Pons (tissue), 1 donor: ENCODE data around the gene ABHD6.
A peak's percentile ranks its signal among the peaks of the same experiment; 100 is the strongest.
"Not testable (repeated sequence)": the region's sequence is repeated elsewhere in the genome, so short reads cannot be mapped to it uniquely, and the experiment has no call there.

Experiments
- DNase-seq: peaks from one replicate; pipeline ENCODE4 v3.0.0-alpha.2; 2016; ENCODE audit warnings: low spot score

Gene ABHD6

DNA sequence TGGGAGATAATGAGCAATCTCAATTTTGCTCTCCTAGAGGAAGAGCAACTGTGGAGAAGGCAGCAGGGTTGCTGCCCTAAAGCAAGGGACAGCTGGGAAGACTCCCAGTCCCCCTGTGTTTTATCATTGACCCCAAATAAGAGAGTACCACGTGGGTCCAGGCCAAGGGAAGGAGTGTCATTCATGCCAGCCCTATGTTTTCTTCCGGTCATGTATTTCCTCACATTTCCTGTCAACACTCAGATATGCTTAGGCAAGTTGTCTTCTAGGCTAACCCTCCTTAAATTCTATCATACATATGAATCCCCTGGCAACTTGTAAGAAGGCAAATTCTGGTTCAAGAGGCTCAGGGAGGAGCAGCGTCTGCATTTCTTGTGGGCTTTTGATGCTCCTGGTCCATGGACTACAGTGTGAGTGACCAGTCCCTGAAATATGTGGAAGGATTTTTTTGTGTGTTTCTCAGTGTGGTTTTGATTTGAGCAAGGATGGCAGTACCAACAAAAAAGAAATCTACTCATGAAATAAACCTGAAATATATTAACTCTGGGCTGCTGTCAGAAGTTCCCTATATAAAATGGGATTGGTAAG is 36.5 kb downstream of the ABHD6 start:
- no peak for DNase-seq

DNA sequence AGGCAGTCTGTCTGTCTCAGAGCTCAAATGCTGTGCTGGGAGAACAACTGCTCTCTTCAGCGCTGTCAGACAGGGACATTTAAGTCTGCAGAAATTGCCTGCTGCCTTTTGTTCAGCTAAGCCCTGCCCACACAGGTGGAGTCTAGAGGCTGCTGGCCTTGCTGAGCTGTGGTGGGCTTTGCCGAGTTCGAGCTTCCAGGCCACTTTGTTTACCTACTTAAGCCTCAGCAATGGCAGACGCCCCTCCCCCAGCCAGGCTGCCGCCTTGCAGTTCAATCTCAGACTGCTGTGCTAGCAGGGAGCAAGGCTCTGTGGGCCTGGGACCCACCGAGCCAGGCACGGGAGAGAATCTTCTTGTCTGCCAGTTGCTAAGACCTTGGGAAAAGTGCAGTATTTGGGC is 43.5 kb downstream of the ABHD6 start:
- no peak for DNase-seq

DNA sequence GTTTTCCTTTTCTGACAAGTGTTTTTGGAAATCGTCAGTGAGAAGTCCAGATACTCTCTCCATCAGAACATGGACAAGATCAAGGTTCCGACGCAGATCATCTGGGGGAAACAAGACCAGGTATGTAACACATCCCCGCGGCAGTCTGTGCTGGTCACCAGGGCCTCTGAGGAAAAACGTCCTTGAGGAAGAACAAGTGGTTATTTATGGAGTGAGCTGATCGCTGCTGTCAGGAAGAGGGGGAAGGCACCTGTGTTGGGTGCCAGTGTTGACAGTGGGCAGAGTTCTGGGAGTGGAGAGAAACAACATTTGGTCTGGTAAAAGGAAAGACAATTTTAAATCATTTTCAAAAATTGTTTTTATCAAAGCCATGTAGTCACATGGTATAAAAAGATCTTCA is 47.7 kb downstream of the ABHD6 start:
- DNase-seq, result no peak

DNA sequence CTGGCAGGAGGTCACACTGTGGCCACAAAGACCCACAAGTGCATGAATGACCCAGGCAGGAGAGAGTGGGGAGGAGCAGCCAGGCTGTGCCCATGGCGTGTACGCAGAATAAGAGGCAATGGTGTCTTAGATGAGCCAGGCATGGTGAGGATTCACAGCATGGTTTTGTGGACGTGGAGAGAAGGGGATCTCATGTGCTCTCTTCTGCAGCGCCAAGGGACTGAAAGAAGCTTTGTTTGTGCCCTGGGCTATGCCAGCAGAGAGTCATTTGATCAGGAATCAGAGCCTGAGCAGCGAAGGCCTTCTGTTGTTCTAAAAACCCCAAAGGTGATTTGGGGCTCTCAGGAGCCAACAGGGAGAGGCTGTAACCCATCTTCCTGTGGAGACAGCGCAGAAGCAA is 49.8 kb downstream of the ABHD6 start:
- peak; percentile 96 for DNase-seq

DNA sequence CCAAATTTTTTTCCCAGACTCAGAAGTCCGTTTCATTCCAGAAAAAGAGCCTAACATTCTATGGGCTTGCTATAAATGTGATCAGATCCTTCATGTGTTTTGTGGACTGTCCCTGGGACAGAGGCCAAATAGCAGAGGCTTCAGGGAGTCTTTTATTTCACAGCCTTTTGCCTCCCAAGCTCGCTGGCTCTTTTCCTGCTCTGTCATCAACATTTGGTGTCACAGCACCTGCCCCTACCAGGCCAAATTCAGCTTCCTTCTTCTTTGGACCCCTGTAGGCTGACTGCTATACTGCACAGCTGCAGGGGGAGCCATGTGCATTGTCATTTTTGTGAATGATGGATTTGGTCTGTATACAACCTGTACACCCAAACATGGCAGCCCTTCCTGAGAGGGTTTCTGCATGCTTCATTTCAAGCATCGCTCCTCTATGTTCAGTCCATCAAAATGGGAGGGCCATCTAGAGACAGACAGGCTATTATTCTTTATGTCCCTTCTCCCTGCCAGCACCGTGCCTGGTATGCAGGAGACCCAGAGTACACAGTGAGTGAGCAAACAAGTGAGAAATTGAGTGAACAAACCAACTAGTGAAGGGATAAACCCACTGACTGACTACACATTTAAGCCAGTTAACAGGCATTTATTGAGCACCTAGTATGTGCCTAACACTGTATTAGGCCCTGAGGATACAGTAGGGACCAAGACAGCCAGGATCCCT is 50.6 kb downstream of the ABHD6 start:
- peak; percentile 80 for DNase-seq

DNA sequence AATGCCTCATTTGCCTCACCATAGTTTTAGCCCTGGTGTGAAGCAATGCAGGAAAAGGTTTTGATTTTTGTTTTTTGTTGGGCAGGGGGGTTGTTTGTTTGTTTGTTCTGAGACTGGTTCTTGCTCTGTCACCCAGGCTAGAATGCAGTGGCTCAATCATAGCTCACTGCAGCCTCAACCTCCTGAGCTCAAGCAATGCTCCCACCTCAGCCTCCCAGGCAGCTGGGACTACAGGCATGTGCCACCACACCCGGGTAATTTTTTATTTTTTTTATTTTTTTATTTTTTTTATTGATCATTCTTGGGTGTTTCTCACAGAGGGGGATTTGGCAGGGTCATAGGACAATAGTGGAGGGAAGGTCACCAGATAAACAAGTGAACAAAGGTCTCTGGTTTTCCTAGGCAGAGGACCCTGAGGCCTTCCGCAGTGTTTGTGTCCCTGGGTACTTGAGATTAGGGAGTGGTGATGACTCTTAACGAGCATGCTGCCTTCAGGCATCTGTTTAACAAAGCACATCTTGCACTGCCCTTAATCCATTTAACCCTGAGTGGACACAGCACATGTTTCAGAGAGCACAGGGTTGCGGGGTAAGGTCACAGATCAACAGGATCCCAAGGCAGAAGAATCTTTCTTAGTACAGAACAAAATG is 51.5 kb downstream of the ABHD6 start:
- DNase-seq, result not testable (repeated sequence)

DNA sequence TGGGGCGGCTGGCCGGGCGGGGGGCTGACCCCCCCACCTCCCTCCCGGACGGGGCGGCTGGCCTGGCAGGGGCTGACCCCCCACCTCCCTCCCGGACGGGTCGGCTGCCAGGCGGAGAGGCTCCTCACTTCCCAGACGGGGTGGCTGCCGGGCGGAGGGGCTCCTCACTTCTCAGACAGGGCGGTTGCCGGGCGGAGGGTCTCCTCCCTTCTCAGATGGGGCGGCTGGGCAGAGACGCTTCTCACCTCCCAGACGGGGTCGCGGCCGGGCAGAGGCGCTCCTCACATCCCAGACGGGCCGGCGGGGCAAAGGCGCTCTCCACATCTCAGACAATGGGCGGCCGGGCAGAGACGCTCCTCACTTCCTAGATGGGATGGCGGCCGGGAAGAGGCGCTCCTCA is 52.9 kb downstream of the ABHD6 start:
- DNase-seq, result not testable (repeated sequence)

DNA sequence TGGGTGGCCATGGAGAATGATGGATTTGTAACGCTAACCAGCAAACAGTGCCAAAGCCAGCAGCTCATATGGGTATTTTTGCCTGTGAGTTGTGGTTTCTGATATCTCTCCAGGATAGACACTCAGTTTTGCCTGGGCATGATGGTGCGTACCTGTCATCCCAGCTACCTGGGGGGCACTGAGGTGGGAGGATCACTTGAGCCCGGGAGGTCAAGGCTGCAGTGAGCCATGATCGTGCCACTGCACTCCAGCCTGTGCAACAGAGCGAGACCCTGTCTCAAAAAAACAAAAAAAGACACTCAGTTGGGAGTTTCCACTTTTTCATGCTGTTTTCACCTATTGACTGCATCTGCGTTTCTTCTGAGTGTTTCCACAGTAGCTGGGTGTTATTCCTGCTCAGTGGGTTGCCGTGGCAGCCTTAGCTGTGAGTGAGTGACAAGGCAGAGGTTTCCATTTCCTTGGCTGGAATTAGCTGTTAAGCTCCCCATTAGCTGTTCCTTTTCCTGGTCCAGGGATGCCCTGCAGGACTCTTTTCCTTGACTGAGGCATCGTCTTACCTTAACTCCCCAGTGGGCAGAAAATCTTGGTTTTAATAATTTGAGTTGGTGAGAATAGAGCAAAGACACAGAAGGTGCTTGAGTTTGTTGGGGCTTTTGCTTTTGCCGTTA is 54.2 kb downstream of the ABHD6 start:
- DNase-seq, result no peak

DNA sequence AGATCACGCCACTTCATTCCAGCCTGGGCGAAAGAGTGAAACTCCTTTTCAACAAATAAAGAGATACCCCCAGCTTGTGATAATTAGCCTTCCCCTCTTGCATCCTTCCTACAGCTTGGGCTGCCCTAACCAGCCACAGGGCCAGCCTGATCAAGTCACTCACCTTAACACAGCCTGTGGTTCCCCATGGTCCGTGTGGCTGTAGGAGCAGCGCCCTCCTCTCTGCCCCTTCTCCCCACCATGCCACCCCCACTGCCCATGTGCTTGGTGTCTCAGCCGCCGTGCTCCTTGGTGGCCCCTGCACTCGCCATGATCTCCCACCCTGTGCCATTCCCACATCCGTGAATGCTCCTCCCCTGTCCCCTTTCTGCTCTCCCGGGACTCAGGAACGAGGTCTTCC is 55.3 kb downstream of the ABHD6 start:
- DNase-seq, result no peak

DNA sequence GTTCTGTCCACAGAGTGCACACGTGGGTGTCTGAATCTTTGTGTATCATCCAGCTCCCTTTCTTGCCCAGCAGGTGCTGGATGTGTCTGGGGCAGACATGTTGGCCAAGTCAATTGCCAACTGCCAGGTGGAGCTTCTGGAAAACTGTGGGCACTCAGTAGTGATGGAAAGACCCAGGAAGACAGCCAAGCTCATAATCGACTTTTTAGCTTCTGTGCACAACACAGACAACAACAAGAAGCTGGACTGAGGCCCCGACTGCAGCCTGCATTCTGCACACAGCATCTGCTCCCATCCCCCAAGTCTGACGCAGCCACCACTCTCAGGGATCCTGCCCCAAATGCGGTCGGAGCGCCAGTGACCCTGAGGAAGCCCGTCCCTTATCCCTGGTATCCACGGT is 55.9 kb downstream of the ABHD6 start:
- DNase-seq, result peak; percentile 80

DNA sequence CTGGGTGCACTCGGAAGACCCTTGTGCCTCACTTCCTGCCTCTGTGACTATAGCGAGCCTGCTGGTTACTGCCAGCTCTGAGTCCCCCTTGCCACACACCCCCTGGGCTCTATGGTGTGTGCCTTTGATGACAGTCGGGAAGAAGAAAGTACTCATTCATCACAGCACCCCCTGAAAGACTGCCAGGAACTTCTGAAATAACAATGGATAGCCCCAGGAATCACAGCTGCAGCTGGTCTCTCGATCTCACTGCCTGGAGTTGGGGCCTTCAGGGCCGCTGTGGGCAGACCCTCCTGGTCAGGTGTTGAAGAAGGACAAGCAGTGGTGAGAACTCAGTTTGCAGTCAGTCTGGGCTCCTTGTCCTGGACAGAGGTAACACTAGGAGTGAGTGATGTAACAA is 58.7 kb downstream of the ABHD6 start:
- DNase-seq, result peak; percentile 98

DNA sequence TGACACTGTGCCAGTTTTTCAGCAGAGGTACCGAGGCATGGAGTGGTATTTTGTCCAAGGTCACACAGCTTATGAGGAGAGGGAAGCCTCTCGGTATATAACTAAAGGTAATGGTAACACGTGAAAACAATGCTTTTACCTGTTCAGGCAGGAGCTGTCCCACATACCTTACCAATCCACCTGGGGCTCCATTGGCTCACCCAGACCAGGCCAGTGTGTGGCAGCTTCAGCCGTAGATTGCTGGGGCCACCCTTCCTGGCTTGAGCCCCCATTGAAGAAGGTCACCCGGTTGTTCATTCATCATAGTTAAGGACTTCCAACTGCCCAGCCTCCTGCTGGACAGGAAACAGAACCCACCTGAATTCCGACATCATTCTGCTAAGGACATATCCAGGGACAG is 59.3 kb downstream of the ABHD6 start:
- DNase-seq, result no peak

DNA sequence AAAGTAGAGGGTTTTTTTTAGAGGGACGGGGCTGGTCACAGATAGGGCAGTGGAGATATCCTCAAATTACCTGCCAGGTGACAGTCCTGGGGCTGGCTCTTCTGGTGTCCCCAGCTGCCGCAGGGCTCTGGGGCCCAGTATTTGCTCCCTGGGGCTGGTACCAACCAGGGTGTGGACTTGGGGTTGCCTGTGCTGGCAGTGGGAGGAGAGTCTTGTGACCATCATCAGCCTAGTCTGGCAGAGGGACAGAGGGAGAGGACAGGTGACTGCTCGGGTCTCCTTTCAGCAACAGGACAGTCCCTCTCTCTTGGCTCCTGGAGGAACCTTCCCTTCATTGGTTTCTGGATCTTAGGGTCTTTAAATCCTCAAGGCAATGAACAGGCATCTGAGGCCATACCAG is 60.6 kb downstream of the ABHD6 start:
- no peak for DNase-seq

DNA sequence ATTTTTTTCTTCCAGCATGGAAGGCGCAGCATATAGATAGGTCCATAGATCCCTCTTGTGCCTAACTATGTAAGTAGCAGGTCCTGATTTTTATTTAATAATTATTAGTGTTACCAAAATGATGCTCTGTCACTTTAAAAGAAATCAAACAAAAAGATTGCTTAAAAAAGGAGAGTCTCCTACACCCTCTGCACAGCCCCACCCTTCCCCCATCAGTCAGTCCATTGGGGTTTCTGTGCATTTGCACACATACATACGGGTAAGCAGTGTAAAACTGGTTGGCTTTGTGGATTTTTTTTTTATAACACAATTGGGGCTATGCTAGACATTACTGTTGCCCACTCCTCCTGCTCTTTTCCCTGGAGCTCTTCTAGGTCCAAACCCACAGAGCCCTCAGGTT is 61.5 kb downstream of the ABHD6 start:
- no peak for DNase-seq

DNA sequence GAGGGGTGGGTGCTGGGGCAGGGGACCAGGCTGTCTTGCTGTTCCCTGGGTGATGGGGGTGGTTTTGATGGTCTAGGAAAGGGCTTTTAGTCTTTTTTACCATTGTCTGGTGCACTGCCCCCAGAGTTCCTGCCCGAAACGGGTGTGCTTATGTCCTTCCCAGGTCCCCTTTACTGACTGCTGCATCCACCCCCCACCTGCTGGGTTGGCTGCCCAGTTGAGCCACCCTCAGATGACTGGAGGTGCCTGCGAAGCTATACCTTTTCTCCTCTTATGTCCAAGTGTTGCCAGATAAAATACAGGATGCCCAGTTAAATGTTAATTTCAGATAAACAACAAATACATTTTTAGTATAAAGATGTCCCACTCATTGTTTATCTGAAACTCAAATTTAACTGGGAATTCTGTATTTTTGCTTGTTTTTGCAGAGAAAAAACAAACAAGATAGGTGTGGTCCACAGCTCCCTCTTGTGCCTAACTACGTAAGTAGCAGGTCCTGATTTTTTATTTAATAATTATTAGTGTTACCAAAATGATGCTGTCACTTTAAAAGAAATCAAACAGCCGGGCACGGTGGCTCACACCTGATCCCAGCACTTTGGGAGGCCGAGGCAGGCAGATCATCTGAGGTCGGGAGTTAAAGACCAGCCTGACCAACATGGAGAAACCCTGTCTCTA is 62.4 kb downstream of the ABHD6 start:
- DNase-seq, result peak; percentile 73

DNA sequence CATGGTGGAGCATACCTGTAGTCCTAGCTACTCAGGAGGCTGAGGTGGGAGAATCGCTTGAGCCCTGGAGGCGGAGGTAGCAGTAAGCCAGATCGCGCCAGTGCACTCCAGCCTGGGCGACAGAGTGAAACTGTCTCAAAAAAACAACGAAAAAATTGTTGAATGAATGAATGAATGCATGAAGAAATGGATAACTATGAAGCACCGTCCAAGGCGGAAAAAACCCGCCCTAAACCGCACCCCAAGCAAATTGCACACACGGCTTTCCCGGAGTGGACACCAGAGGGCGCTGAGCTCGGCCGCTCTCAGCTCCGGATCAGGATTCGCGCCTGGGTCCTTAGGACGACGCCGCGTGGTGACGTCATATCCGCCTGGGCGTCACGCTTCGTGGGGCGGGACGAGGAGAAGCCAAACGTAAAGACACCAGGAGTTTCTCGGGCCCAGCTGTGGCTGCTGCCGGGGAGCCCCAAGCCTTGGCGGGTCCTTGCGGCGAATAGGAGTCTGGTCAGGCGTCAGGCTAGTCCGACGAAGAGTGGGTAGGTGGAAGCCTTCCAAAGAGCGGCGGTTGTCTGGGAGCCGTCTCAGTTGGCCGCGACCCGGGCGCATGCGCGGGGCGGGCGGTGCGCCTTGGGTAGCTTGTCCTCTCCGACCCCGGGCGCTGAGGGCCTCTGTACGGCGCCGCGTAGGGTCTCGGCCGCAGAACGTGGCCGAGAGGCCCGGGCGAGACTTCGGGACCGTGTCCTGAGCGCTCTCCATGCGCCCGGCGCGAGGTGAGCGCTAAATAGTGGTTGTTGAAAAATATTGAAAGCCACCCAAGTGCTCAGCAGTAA is 68.5 kb downstream of the ABHD6 start, which contains the start of the genes HTD2 and RPP14:
HTD2 (plus strand) TSS at position 639 of the 830 bp plus-strand sequence. CDS start 11,094 bp downstream, outside the sequence.
RPP14 (plus strand) TSS at position 364 of the 830 bp plus-strand sequence. CDS start 4,085 bp downstream, outside the sequence.
- peak; percentile 96 for DNase-seq

DNA sequence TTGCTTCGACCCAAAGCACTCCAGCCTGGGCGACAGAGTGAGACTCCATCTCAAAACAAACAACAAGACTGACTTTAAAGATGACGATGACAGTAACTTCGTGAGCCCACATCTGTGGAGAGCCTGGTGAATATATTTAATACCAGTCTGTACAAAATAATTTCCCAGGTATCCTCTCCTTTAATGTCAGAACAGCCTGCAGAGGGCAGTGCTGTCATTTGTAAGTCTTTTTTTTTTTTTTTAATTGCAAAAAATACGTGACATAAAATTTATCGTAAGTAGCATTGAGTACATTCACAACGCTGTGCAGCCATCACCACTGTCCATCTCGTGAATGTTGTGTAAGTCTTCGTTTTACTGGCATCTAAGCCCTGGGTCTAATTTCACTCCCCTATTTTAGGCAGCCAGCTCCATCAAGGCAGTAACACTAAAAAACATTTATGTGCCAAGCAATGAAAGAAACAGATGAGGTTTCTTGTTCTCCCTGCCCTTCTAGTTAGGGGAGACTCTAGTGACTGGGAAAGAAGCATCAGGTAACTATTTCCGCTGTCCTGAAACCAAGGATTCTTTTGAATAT is 70.1 kb downstream of the ABHD6 start:
- DNase-seq, result no peak

DNA sequence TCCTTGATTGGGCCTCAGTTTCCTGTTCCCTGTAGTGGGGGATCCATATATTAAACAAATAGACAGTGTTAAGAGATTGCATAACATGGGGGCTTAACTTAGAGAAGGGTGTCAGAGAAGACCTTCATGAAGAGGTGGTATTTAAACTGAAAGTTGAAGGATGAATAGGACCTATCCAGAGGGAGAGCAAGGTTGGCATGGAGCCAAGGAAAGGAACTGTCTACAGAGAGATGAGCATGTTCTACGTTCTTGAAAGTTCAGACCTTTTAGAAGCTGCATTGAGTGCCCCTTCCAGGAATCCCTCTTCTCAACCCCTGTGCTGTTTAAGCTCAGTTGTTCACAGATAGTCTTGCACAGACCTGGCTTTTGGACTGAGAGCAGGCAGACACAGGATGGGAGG is 71.1 kb downstream of the ABHD6 start:
- no peak for DNase-seq

DNA sequence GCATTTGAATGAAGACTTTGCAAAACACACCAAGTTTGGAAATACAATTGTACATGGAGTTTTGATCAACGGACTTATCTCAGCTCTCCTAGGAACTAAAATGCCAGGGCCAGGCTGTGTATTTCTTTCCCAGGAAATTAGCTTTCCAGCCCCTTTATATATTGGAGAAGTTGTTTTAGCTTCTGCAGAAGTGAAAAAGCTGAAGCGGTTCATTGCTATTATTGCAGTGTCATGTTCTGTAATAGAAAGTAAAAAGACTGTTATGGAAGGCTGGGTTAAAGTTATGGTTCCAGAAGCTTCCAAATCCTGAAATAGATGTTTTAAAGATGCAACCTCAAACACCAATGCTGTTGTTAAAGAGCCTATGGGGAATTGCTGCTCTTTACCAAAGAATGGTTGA is 80.2 kb downstream of the ABHD6 start:
- DNase-seq, result no peak

DNA sequence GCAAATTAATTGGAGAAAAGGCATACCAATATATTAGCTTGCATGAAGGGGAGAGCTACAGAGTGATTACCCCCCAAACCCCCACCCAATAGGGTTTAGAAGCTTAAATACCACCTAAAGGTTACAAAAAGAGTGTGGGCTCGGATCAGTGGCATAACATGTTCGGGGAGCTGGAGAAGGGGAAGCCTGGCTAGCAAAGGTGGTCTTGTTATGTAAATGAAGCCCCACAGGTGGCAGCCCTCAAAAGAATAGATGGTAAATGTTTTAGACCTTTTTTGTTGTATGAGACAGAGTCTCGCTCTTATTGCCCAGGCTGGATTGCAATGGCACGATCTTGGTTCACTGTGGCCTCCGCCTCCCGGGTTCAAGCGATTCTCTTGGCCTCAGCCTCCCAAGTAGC is 84.2 kb downstream of the ABHD6 start:
- no peak for DNase-seq

DNA sequence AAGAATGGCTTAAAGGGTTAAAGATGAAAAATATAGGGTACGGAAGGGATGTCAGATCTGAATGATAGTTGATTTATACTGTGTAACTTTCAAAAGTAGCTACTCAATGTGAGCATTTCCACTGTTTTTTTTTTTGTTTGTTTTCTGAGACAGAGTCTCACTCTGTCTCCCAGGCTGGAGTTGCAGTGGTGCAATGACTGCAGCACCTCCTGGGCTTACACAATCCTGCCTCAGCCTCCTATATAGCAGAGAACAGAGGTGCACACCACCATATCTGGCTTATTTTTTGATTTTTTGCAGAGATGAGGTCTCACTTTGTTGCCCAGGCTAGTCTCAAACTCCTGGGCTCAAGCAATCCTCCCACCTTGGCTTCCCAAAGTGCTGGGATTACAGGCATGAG is 85.2 kb downstream of the ABHD6 start:
- DNase-seq, result no peak
